MM.1S (cell line): ENCODE measurements around the gene KIF7.

Source experiments
- CTCF ChIP-seq: fragments of 300-600 bp; sonication (generic); IDR thresholded peaks from 2 replicates; pipeline ENCODE4 v1.5.1; 2016; ENCODE audit warnings: antibody characterized with exemption, low read length, mixed read lengths
- EZH2 ChIP-seq: fragments of 300-600 bp; sonication (generic); optimal IDR thresholded peaks from 2 replicates; pipeline ENCODE3; 2017; ENCODE audit warnings: low read depth, mild to moderate bottlenecking, antibody characterized with exemption, low read length, mixed read lengths
- EZH2phosphoT487 ChIP-seq: fragments of 300-600 bp; sonication (generic); IDR thresholded peaks from 2 replicates; pipeline ENCODE4 v1.6.1; 2018; ENCODE audit warnings: antibody characterized with exemption, low read length

GRCh38 chr15:89670971-89671560 is 15.8 kb upstream of the KIF7 start:
- TF ChIP-seq CTCF: no peak
- no peak for TF ChIP-seq EZH2
- TF ChIP-seq EZH2phosphoT487: no peak
